Measurements from ENCODE around the gene KPTN.
A peak's percentile ranks its signal among the peaks of the same experiment; 100 is the strongest.

The KPTN gene

DNA sequence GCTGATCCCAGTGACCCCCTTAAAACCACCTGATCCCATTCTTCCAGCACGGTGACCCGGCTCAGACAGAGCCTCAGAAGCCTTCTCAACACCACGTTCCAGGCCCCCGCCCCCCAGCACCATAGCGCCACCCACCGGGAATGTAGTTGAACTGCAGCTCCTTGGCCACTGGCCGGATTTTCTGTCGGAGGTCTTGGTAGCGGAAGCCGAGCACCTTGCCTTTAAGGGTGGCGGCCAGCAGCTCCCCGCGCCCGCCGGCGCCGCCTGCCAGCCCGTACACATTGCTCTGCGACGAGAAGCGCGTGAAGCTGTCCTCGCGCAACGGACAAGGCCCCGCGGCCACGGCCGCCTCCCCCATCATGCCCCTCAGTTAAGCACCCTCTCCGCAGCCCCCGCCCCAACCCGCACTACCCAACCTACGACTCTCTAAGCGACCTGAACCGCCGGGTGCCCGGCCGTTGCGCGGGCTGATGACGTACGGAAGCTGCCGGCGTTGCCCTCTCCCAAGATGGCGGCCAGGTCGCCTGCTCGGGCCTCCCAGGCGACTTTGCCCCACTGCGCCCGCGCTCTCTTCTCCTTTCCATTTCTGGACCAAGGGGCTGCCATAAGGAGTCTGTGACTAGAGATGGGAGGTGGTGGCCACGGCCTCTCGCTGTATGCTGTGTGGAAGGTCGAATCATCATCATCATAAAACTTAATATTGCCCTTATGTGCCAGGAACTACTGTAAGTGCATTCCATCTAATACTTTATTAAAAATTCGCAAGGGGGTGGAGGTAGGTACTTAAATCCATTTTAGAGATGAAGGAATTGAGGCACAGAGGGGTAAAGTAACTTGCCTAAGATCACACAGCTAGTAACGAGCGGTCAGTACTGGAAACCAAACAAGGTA, at the start of gene KPTN:
TSS of gene KPTN (minus strand) at position 420 of the 891 bp plus-strand sequence. CDS start at position 361, 59 bp downstream.
- DNase-seq (ENCODE audit: insufficient read length, low spot score) (peak; percentile 97), FAIRE-seq (peak; percentile 91)

DNA sequence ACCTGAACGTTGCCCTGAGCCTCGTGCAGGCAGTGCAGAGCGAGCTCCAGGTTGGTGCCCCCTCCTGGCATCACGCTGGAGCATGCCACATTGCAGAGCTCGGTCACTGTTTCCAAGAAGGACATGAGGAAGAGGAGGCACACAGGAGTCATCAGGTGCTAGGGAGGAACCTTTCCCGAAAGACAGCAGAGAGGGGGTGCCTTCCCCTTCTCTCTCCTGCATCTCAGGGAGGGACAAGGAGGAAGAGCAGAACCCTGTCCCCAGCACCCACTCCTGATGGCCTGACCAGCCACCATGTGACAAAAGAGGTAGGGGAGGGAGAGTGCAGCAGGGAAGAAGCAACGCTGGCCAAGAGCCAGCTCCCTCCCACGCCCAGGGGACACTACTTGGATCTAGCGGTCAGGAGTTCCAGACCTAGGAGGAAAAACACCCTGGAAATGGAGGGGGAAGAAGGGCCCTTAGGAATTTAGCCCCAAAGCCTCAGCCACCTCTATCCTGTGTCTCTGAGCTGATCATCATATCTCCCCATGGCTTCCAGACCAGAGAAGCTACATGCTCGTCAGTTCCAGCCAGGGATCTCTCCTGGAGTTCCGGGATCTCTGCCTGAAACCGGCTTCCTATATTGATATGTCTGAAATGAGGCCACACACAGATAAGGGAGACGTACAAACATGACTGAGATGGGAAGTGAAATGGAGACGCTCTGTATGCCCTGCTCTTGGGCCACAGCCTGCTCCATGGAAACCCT, 47.8 kb upstream of the KPTN start:
- FAIRE-seq, result no peak

DNA sequence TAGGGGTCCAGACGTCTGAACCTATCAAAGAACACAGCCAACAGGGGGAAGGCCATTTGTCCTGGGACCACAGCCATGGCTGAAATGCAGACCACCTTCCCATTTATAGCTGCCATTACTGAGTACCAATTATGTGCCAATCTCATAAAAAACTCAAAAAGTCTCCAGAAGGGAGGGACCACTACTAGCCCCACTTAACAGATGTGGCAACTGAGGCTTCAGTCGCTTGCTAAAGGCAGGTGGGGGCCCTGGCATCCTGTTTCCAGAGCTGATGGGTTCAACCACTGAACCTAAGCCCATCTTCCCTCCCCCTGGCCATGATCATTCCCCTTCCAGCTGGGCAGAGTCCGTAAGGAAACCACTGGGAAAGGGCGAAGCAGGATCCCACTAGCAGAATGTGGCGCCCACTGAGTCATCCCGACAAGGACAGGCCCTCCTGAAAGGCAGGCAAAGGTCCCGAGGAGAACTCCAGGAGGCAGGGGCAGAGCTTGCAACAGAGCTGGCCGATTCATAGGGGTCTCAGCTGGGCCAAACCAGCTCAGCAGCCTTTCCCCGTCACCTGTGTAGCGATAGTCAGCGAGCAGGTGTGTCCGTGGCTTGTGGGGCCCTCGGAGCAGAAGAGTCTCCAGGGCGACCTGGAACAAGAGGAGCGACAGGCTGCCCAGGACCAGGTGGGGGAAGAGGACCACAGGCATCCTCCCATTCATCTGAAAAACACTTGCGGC, 45.2 kb upstream of the KPTN start:
- DNase-seq (ENCODE audit: insufficient read length, low spot score) (no peak), FAIRE-seq (no peak)

More for the DNA sequence above, 47.8 kb upstream of the KPTN start:
- no peak for DNase-seq (ENCODE audit: insufficient read length, low spot score)

DNA sequence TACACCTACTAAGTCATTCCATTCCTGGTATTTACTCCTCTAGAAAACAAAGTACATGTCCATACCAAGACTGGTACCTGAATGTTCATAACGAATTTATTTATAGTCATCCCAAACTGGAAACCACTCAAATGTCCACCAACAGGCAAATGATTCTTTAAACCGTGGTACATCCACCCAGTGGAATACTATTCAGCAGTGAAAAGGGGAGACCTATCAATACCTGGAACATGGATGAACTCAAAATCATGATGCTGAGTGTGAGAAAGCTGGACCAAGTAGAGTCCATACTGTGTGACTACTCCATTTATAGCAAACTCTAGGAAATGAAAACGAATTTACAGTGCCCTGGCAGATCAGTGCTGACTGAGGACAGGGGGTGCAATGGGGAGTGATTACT, 42.8 kb upstream of the KPTN start:
- FAIRE-seq (no peak), DNase-seq (ENCODE audit: insufficient read length, low spot score) (no peak)

DNA sequence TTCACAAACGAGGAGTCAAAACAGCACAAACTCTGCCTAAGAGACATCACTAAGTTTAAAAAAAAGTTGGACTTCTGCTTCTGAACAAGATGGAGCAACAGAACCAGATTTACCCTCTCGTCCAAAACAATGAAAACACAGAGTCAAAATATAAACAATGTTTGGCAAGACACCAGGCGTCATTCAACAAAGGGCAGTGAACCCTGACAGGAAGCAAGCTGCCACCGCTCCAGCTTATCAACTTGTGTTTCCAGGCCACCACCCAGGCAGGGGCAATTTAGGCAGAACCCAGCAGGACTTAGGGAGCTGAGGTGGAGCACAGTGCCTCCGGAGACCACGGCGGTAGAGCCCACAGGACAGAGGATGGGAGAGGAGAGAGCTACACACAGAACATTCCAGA, 39.5 kb upstream of the KPTN start:
- no peak for FAIRE-seq
- DNase-seq (ENCODE audit: insufficient read length, low spot score), result no peak

DNA sequence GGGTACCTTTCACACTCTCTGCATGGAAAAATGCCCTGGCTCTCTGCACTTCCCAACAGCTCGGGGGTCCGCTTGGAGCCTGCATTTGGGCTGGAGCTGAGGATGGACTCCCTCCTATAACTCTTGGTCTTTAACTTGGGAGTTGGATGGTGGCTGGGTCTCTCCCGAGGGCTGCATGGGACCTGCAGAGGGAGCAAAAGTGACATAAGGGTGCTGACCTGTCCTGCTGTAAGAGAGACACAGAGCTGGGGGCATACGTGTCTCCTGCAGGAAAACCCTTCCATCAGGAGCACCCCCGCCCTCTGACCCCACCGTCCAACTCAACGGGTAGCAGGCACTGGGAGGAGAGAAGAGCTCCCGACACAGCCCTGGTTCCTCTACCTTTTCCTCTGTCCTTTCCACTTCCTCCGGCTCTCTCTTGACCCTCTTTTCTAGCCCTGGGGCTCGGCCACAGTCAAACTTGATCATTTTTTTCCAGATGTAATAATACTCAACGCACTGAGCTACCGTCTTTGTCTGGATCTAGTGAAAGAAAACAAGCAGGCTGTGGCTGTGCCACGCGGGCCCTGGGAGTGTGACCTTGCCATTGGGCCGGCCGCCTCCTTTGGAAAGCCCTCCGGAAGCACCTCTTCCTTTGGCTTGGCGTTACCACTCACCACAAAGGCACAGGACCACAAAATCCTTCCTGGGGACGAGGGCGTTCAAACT, 37.6 kb upstream of the KPTN start:
- FAIRE-seq (no peak), DNase-seq (ENCODE audit: insufficient read length, low spot score) (no peak)

DNA sequence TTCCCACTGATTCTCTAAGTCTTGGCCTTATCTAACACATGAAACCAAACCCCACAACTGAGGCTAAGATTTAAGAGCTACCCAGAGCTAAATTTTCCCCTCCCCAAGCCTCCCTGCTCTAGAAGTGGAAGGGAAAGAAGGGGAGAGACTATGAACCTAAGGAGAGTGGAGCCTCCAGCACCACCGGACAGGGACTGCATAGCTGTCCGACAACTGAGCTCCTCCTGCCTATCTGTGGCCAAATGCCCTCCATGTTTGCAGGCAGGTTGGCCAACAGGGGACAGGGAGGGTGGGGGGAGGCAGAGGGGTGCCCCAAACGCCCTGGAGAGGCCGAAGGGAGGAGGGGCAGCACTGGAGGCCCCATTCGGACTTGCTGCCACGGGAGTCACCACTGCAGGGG, 36.8 kb upstream of the KPTN start:
- DNase-seq (ENCODE audit: insufficient read length, low spot score) (no peak), FAIRE-seq (no peak)

DNA sequence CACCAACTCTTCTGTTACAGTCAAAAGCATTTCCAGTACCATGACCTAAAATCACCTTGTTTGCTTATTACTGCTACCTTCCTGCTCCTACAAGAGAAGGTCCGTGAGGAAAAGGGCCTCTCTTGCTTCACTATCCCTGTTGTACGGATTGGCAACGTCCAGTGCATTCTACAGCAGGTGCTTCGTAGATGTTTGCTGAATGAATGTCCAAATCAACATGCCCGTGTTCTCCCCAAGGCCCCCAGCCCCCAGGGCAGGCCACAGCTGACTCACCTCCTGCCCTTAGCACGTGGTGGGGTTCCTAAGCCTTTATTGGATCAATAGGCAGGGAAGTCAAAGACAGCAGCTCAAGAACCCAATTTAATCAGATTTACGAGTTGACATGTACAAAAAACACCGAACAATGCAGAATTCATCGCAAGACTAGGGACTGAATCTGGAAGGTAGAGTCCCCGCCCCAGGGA, 36.4 kb upstream of the KPTN start:
- FAIRE-seq, result no peak
- DNase-seq (ENCODE audit: insufficient read length, low spot score), result no peak

DNA sequence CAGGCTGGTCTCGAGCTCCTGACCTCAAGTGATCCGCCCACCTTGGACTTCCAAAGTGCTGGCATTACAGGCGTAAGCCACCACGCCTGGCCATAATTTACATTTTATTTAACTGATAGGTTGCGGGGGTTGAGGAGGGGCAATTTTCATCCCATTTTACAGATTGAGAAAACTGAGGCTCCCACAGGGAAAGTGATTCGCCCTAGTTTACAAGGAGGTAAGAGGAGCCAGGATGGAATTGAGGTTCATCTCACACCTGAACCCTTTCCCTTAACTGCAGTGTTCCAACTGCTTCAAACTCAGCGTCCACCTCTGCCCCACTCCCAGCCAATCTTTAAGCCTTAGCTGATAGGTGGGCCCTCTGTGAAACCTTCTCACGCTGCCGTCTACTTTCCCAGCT, 34.8 kb upstream of the KPTN start:
- DNase-seq (ENCODE audit: insufficient read length, low spot score) (no peak), FAIRE-seq (no peak)

DNA sequence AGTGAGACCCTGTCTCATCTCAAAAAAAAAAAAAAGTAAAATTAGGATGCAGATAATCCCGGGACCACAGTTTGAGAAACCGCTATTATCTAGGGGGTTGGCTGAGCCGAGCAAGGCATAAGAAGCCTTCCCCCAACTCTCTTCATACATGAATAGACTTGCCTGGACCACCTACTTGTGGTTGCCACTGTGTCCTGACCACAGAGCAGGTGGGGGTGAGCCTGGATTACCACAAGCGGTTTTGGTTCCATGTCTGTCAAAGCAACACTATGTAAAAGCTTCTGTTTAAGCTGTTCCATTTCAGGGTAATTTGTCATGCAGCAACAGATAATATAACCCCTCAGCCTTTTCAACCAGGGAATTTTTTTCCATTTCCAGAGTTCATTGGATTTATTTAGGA, 34.1 kb upstream of the KPTN start:
- DNase-seq (ENCODE audit: insufficient read length, low spot score) (peak; percentile 56), FAIRE-seq (peak; percentile 96)

DNA sequence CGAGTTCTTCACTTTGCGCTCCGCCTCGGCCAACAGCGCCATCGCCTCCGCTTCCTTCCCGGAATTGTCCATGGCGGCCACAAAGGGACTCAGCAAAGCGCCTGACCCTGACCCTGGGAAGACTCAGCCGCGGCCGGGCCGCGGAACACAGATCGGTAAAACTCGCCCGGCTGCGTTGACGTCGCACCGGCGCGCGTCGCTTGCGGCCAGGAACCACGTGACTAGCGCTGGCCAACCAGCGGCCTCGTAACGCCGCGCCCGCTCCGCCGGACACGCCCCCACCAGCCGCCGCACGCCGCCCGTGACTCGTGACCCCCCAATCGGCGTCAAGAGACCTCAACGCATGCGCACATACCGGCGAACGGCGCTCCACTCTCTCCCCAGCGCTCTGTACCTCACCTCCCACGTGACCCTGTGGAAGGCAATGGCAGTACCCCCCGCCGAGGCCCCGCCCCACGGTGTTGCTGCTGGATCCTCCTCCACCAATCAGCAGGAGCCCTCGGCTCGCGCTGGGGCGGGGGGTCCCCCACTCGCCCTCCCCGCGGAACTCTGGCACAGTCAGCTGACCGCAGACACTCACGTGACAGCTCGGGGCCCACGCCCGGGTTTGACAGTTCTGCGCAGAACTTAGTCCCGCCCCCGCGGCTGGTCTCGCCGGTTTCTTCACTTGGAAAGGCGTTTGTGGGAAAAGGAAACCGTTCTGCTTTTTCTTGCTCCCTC, 31.0 kb upstream of the KPTN start, which contains the start of gene NAPA:
TSS of gene NAPA (minus strand) at position 195 of the 720 bp plus-strand sequence. CDS start at position 72, 123 bp downstream.
- FAIRE-seq (peak; percentile 97), DNase-seq (ENCODE audit: insufficient read length, low spot score) (peak; percentile 90)

DNA sequence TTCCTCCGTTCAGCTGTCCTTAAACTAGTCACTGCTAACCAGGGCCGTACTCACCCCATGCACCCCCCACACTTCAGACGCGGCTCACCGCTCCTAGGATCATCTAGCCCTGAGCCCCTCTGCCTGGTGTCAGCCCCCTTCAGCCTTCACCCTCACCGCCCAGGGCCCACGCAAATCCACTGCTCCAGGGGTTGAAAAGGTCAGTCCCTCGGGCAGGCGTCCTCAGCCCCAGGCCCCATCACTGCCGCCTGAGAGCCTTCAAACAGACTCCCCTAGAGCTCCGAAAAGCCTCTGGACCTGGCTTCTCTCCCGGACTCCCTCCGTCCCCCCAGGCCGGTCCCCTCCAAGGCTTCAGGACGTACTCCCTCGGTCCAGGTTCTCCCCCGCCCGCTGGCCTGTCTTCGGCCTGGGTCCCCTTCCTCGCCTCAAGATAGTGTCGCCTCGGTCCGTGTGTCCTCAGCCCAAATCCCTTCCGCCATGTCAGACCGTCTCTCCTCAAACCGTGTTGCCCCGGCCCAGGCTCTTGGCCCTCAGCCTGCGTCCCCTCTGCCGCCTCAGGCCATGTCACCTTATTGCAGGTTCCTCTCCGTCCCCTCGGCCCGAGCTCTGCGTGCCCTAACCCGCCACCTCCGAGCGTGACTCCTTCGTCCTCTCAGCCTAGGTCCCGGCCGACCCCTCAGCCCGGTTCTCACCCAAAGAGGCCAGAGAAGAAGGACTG, 30.3 kb upstream of the KPTN start:
- DNase-seq (ENCODE audit: insufficient read length, low spot score) (no peak), FAIRE-seq (no peak)

DNA sequence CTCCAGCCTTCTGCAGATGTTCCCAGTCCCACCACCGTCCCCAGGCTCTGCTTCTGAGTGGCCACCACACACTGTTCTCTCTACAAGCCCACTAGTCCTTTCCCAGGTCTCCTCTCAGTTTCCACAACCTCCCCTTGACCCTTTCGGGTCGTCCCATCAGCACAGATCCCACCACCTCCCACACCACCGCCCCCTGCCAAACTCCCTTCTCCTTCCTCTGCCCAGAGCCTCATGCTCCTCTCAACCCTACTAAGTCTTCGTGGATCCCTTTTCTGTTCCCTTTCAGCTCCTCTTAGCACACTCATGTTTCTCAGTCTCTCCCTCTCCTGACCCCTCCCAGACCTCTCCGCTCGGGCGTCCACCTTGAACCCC, 28.9 kb upstream of the KPTN start:
- no peak for FAIRE-seq
- no peak for DNase-seq (ENCODE audit: insufficient read length, low spot score)

DNA sequence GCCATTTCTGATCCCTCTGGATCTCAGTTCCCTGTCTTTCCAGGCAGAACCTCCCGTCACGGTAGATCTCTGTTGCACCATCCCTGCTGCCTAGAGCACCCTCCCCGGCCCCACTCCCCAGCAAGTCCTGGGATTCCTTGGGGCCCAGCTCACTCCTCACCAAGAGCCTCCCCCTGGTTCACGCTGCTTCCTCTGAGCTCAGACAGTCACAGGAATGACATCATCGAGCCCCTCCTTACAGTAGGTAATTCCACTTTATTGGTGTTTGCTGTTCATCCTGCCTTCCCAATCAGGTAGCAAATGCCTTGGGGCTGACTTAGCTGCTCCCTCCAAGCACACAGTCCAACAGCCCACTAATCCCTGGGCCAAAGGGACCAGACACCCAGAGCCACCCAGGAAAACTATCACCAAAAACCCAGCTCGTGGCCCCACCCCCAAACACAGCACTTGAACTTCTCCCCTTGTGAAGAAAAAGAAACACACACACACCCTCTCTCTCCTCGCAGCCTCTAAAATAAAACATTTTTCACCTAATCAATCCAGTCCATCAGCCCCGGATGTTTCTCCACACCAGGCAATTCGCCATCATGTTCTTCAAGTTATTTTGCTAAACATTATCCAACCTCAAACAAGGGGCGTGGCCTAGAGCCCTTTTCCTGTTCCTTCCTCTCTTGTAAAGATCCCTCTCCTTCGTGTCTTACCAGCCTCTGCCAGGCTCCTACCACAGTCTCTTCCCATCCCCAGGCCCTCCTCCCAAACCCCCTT, 28.3 kb upstream of the KPTN start:
- DNase-seq (ENCODE audit: insufficient read length, low spot score), result no peak

DNA sequence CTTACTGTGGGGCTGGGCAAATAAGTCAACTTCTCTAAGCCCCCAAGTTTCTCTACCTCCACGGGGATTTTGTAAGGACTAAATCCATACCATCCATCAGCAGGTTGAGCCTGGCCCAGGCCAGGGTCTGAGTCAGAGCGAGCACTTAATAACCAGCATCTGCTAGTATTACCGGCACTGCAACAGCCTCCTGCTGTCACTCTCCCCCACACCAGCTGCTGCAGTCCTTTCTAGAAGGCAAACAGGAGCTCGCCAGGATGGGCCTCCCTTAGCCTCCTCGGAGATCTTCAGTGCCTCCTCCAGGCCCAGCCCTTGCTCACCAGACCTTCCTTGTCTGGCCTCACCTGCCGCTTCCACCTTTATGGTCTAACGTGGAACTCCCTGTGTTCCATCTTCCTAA, 27.7 kb upstream of the KPTN start:
- DNase-seq (ENCODE audit: insufficient read length, low spot score) (no peak), FAIRE-seq (no peak)

More for the DNA sequence above, 28.3 kb upstream of the KPTN start:
- peak; percentile 35 for FAIRE-seq

DNA sequence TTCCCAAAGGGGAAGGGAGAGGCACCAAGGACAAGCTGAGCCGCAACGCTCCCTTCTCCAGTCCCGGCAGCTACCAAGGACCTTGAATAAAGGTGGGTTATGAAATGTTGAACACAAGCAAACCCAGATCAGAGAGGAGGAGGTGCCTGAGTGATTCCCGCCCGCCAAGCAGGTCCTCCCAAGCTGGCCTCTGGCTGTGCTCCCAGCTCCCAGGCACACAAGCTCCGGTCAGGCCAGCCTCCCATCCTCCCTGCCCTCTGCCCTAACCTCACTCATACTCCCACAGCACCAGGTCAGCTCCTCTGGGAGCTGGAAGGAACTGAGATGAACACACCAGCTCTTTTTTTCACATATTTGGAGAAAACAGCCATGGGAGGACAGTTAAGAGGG, 27.1 kb upstream of the KPTN start:
- no peak for FAIRE-seq
- no peak for DNase-seq (ENCODE audit: insufficient read length, low spot score)

DNA sequence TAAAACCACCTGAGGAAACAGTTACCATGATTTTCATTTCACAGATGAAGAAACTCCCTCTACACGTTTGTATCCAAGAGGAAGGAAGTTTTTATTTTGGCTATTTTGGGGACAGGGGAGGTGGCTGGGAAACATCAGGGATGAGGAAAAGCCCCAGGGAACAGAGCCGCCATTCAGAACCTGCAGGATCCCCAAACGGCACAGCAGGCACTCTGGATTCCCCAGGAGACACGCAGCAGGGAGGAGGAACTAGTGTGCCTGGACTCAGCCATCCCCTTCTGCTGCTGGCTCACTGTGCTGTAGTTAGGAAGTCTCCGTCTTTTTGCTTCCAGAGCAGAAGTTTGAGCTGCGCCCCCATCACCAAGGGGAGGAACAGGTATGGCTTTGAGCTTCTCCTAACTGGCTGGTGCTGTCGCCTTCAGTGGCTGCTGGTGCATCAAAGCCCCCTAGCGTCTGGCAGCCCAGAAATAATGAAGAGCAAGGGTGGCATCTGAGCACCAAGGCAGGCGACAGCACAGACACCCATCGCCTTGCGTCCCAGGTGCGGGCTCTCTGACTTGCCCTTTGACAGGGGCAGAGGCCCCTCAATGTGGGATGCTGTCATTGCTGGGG, 26.6 kb upstream of the KPTN start:
- DNase-seq (ENCODE audit: insufficient read length, low spot score) (no peak), FAIRE-seq (no peak)

DNA sequence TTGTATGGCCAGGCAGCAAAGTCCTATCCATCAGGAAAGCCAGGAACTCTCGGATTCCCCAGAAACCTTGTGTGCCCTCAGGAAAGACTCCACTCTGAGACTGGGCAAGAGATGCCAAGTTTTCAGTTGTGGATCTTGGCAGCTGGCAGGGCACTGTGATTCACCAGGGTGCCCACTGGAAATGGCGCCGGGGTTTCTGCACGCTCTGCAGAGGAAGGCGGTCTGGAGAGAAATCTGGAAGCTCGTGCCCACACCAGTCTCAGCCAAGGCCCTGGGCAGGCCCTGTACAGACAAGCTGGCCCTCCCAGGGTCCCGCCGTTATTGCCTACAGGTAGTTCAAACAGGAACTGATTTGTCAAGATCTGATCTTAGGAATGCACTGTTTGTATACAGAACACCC, 26.0 kb upstream of the KPTN start:
- FAIRE-seq, result no peak
- DNase-seq (ENCODE audit: insufficient read length, low spot score), result no peak
